HG02571 (cell line): ENCODE results near the gene PCBP2.
A peak's percentile ranks its signal among the peaks of the same experiment; 100 is the strongest.

Experiments used
- ATAC-seq: cut with Tn5 transposase; IDR thresholded peaks from one replicate; pipeline ENCODE4 v1.9.1; 2021; ENCODE audit warnings: mild to moderate bottlenecking, moderate library complexity; ENCODE audit not compliant: unreplicated experiment

Gene PCBP2

DNA sequence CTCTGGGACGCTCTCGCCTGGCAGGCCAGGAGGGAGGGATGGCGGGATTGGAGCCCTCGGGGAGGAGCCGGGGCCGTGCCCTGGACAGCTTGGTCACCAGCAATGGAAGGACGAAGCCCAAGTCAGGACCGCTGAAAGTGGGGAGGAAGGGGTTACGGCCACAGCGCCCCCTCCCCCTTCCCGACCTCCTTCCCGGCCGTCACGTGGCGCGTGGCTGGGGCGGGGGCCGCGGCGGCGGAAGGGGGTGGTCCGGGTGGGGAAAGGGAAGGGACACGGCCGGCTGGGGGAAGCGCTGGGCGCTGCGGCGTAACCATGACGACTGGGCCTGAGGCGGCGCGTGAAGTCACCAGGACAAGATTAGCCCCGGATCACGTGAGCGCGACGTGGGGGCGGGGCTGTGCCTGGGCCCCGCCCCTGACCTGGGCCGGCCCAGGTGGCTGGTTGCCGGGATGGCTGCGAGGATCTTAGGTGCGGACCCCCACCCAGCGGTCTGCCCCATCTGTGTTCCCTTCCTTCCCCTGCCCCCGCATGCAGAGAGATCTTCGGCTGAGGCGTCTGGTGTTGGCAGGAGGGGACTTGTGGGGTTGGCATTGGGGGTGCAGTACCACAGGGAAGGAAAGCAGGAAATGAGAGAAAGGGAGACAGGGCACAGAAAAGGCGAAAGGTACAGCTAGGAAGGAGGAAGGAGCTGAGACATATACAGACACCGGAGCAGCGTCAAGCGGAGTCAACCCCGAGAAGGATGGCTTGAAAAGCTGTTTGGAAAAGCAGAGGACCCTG, 41.1 kb downstream of the PCBP2 start:
- ATAC-seq = peak; percentile 91

- ATAC-seq = no peak
Observed at GRCh38 chr12:53493610-53494391, 41.9 kb downstream of the PCBP2 start.

- ATAC-seq = no peak
Observed at GRCh38 chr12:53495903-53496751, 44.2 kb downstream of the PCBP2 start.

DNA sequence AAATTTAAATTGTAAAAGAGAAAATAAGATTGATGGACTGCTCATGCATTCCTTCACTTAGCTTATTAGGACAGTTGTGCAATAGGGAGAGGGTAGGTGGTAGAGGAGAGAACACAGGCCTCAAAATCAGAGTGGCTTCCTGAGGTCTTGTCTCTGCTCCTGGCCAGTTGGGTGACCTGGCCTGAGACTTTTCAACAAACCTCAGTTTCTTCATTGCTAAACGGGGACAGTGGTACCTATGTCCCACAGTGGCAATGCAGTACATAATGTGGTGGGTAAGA, 44.8 kb downstream of the PCBP2 start:
- ATAC-seq = no peak

DNA sequence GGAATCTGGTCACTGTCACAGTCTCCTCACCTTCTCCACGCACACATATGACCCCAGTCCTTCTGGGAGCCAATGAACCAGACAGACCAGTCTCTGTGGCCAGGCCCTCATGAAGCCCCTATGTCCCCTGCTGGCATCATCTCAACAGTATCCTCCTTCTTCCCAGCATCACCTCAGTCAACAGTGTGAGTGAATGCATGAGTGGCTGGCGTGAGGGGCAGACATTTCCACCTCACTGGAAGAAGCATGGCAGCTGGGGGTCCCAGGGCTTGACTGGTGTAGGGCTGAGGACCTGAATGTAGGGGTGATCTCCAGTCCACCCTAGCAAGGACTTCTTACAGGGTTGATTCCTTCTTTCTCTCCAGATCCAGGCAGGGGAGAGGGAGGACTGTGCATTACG, 45.6 kb downstream of the PCBP2 start:
- ATAC-seq = no peak

DNA sequence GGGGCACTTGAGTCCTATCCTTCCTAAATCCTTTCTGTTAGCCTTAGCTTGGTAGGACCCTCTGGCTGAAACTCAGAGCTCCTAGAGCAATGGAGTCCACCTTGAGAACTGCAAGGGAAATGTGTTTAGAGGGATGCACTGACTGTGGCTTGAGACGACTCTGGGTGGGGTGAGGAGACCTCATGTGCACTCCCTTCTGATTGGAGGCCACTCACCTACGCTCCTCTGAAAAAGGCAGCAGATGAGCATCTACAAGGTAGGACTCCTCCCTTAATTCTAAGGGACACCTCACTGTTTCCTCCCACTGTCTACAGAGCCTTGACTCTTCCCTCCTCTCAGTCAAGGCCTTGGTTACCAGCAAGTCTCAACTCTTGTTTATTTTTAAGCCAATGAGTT, 46.3 kb downstream of the PCBP2 start:
- ATAC-seq = no peak

DNA sequence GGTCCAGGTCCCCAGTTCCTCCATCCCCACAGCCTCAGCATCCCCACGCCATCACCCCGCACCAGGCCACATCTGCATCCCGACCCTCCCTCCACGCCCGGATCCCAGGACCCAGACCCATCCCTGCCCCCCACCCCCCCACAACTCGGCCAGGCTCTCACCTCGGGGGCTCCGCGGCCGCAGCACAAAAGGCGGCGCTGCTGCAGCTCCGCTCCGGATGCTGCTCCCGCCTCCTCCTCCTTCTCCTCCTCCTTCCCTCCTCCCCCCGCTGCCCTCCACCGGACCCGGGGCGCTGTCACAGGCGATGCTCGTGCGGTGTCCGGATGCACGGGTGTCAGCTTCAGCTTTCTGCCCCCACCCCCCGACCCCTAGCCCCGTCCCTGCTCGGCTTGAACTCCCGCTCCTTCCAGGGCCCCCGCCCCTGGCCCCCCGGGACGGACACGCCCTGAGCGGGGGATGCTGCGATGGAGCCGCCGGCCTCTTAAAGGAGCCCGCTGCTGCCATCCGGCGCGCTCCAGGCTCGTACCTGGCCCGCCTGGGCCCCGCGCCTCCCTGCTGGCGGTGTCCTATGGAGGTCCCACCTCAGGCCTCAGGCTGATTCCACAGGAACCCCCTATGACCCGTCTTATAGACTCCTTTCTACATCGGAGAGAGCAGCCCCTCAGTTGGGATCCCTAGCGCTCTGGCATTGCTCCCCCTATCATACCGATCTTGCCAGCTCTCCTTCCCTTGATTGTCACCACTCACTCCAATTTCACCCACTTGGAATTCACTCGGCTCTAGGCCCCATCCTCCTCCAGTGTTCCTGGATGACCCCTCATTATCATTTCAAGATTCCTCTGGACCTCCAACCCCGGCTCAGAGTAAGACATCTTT, 47.6 kb downstream of the PCBP2 start, which contains the start of gene MAP3K12:
Gene MAP3K12 (minus strand): TSS at position 193 of the 876 bp plus-strand sequence. CDS start 12,067 bp downstream, outside the sequence.
- ATAC-seq = no peak

GRCh38 chr12:53500142-53500775, 48.4 kb downstream of the PCBP2 start:
- ATAC-seq = no peak

DNA sequence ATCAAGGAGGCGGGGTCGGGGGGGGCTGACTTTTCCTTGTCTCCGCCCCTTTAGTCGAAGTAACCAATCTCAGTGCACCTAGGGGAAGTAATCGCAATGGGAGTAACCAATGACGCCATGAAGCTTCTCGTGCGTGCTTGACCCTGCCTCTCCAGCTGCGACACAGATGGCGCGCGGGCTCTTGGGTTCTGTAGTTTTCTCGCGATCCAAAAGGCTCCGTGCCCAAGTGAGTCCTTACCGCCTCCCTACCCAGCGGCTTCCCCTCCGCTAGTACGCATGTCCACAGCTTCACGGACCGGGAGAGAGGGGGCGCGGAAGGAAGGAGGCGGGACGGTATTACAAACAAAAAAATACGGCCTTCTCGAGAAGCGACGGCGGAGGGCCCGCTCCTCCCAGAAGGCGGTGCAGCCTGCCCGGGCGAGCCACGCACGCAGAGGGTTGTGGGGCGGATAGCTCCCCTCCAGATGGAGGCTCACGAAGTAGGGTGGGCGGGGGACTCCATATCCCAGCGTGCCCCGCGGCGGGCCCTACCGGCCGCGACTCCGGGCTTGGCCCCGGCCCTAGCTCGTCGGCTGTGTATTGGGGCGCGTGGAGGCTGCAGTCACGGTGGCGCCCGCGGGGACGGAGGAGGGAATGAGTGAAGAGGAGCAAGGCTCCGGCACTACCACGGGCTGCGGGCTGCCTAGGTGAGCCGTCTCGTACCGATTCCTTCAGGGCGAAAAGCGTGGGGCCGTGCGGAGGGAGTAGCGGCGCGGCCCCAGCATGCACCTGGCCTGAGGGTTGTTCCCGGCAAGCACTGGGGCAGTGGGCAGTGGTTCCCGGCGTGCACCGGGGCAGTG, 49.1 kb downstream of the PCBP2 start, which contains the start of gene TARBP2:
Gene TARBP2 (plus strand): TSS at position 508 of the 839 bp plus-strand sequence. CDS start 126 bp downstream, at position 634.
- peak; percentile 73 for ATAC-seq

GRCh38 chr12:53501615-53502181, 49.8 kb downstream of the PCBP2 start:
- ATAC-seq = no peak

- no peak for ATAC-seq
Observed at GRCh38 chr12:53502331-53502730, 50.4 kb downstream of the PCBP2 start.

GRCh38 chr12:53502983-53503728, 51.3 kb downstream of the PCBP2 start:
- no peak for ATAC-seq

DNA sequence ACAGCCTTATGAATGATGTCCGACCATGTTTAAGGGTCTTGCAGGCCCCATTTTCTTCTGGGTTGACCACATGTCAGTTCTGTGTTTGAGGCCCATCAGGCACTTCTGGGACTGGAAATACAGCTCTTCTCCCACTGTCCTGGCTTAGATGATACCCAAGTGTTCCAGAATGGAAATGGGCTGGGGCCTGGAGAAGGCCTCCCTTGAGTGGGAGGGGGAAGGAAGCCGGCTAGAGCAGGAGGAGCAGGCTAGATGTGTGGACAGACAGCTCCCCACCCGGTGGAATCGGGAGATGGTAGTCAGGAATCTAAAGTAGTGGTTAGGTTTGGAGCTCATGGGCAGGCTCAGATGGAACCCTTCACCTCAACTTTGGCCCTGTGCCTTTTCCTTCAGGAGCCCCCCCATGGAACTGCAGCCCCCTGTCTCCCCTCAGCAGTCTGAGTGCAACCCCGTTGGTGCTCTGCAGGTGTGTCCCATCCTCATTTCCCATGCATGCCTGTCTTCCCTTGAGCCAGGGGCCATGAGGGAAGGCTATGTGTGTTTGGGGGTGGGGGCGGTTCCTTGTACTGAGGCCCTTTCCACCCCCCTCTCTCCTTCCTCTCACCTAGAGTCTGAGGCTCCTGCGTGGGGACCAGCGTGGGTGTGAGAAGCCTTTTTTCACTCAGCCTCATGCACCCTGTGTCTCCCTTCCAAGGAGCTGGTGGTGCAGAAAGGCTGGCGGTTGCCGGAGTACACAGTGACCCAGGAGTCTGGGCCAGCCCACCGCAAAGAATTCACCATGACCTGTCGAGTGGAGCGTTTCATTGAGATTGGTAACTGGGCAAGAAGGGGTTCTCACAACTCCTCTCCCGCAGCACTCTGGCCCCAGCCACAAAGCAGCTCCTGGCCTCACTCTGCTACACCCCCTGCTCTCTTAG, 52.4 kb downstream of the PCBP2 start:
- ATAC-seq = no peak

GRCh38 chr12:53505086-53505485, 53.2 kb downstream of the PCBP2 start:
- no peak for ATAC-seq

- no peak for ATAC-seq
Observed at GRCh38 chr12:53505555-53506449, 53.9 kb downstream of the PCBP2 start.

- no peak for ATAC-seq
Observed at GRCh38 chr12:53506450-53506785, 54.5 kb downstream of the PCBP2 start.
